Panc1 (cell line): Measurements from ENCODE around the gene MYO1A. TPM values are rescaled to one million over a fixed set of nuclear protein-coding genes. Genes with fewer than 3 reads are reported as not detected.

ENCODE experiments used
- ATAC-seq: fragments of 200-7000 bp; cut with Tn5 transposase; 2 replicates; pipeline ENCODE4 v1.9.1; 2020; ENCODE audit warnings: mild to moderate bottlenecking, moderate library complexity
- Bru-seq: library from RNA; stranded (reverse); fragments of 400-500 nt; gene quantifications from one replicate; lab custom pipeline; 2021; lab: Mats Ljungman, UMichigan
- BruChase-seq, 2 experiments: library from RNA; stranded (reverse); fragments of 400-500 nt; gene quantifications; one replicate each; lab custom pipeline; 2021; lab: Mats Ljungman, UMichigan
- BruUV-seq: library from RNA; stranded (reverse); fragments of 400-500 nt; replicated peaks from 2 replicates; lab custom pipeline; 2021; lab: Mats Ljungman, UMichigan
- CTCF ChIA-PET: fragments of 300-600 bp; sonication (Branson Sonifier 250); formaldehyde crosslinking; loops from one replicate; lab custom pipeline; 2022; ENCODE audit warnings: antibody characterized with exemption; lab: Charles Lee
- POLR2A ChIA-PET: fragments of 300-600 bp; sonication (Branson Sonifier 250); formaldehyde crosslinking; loops from one replicate; lab custom pipeline; 2022; ENCODE audit warnings: antibody characterized with exemption; lab: Charles Lee
- DNase-seq: peaks from one replicate; pipeline ENCODE4 v3.0.0-alpha.2; 2010; ENCODE audit warnings: low read depth, low spot score
- H3K27ac ChIP-seq: 2 replicates; pipeline ENCODE4 v1.5.1; 2011; ENCODE audit warnings: mild to moderate bottlenecking, low read length, inconsistent platforms
- H3K27me3 ChIP-seq: fragments of 200-500 bp; sonication (Bioruptor generic); 2 replicates; pipeline ENCODE4 v1.6.0; 2014; ENCODE audit warnings: low read length, inconsistent platforms; ENCODE audit not compliant: control insufficient read depth, insufficient read depth
- H3K36me3 ChIP-seq: fragments of 200-500 bp; sonication (Bioruptor generic); 2 replicates; pipeline ENCODE4 v1.5.1; 2014; ENCODE audit warnings: inconsistent platforms, mild to moderate bottlenecking, low read length, moderate library complexity; ENCODE audit not compliant: control insufficient read depth, insufficient read depth
- H3K4me1 ChIP-seq: 2 replicates; pipeline ENCODE4 v1.5.1; 2011; ENCODE audit warnings: inconsistent platforms, mild to moderate bottlenecking, low read length, moderate library complexity; ENCODE audit not compliant: control insufficient read depth, insufficient read depth
- H3K4me3 ChIP-seq, 2 experiments: 2 replicates each; pipeline ENCODE4 v1.5.1; 2011 to 2012; ENCODE audit warnings: low read depth in 2 of 2, low read length in 2 of 2, mild to moderate bottlenecking in 2 of 2, inconsistent platforms in 1 of 2, moderate library complexity in 1 of 2
- H3K9me3 ChIP-seq: fragments of 200-500 bp; sonication (Bioruptor generic); 2 replicates; pipeline ENCODE4 v1.5.1; 2014; ENCODE audit warnings: low read depth, mild to moderate bottlenecking, inconsistent platforms, low read length, moderate library complexity; ENCODE audit not compliant: control insufficient read depth, insufficient read depth
- POLR2AphosphoS5 ChIP-seq: IDR thresholded peaks from 2 replicates; pipeline ENCODE4 v1.6.1; 2012; ENCODE audit warnings: mild to moderate bottlenecking, low read depth, low read length, moderate library complexity
- SIN3A ChIP-seq: IDR thresholded peaks from 2 replicates; pipeline ENCODE4 v1.6.1; 2012; ENCODE audit warnings: low read depth, mild to moderate bottlenecking, low read length, moderate library complexity, borderline replicate concordance; ENCODE audit not compliant: insufficient read depth
- TCF7L2 ChIP-seq: IDR thresholded peaks from 2 replicates; pipeline ENCODE4 v1.6.1; 2011; ENCODE audit warnings: mild to moderate bottlenecking, low read depth, low read length, inconsistent platforms
- in situ Hi-C: cut with HindIII; loops from 2 replicates; pipeline ENCODE4 v1.10.0; 2016; ENCODE audit warnings: low sequenced_read_pairs, low pct_unique_long_range_greater_than_20kb
- intact Hi-C: fragments of 100-400 bp; cut with micrococcal nuclease; formaldehyde crosslinking; loops from one replicate; pipeline ENCODE4 v1.10.0; 2022; ENCODE audit not compliant: unreplicated experiment
- long read RNA-seq: library from polyadenylated mRNA; unstranded; transcript quantifications from one replicate; pipeline ENCODE4 v2.0.0, GENCODE V29; 2021; ENCODE audit not compliant: unreplicated experiment
- polyA plus RNA-seq: library from polyadenylated mRNA; unstranded; fragments of >200 nt; gene quantifications from one replicate; pipeline ENCODE4 v1.2.1, GENCODE V29; 2012; ENCODE audit warnings: missing spikeins; ENCODE audit not compliant: insufficient read length
- total RNA-seq: library from RNA; stranded (reverse); gene quantifications from one replicate; pipeline ENCODE4 v1.2.1, GENCODE V29; 2021; ENCODE audit not compliant: unreplicated experiment
- TF ChIP-seq, protein P1 (sequence below): fragments of 450-650 bp; IDR thresholded peaks from 2 replicates; pipeline ENCODE4 v1.5.1; 2017; ENCODE audit warnings: mild to moderate bottlenecking
- TF ChIP-seq, protein P2 (sequence below), 2 experiments: IDR thresholded peaks; 2 replicates each; pipeline ENCODE4 v1.6.1; 2011 to 2012; ENCODE audit warnings: low read depth in 2 of 2, control low read depth in 1 of 2, low read length in 1 of 2, mild to moderate bottlenecking in 1 of 2, moderate library complexity in 1 of 2; ENCODE audit not compliant: insufficient read depth in 1 of 2

Gene MYO1A
- not detected for total RNA-seq
- not detected for polyA plus RNA-seq
- percentile 20 among the genes with signal in this experiment for Bru-seq, nascent RNA
- BruChase-seq, experiment 1, labeled RNA remaining after a 2-hour chase = percentile 21 among the genes with signal in this experiment
- percentile 20 among the genes with signal in this experiment for BruChase-seq, experiment 2, labeled RNA remaining after a 6-hour chase
- long read RNA-seq = 0 reads

DNA sequence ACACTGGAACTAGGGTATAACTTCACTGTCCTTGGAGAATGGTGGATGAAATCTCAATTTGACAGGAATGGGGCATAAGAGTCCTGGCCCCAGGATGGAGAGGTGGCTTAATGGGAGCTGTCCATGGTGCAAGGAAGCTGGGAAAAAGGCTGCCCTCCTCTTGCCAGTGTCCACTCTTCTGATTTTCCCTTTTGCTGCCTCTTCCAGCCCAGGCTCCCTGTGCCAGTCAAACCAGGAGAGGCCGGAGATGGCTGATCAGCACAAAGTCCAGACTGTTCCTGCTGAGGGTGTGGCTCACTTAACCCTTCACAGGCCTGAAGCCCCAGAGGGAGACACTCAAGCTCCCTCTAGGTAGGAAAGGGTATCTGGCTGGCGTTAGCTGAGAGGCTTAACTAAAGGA is at the start of gene MYO1A:
MYO1A (minus strand) TSS at position 240 of the 400 bp plus-strand sequence. CDS start 1,806 bp downstream, outside the sequence.
- Histone ChIP-seq H3K27ac (no peak within 1 kb of the TSS), H3K4me3 (no peak within 1 kb of the TSS), H3K36me3 (no peaks in the 10 kb centered on the region), H3K4me1 (no peaks in the 10 kb centered on the region), H3K27me3 (peaks cover 10% of the 10 kb centered on the region), H3K9me3 (no peaks in the 10 kb centered on the region)
- CTCF ChIA-PET = interaction anchor here (0.7 kb wide), 1 partner anchor 39 kb away, joined by 3 read pairs; no protein-coding TSS in a partner anchor
- in situ Hi-C loops (no loop called here), intact Hi-C loops (no loop called here)
- no TSS peak for BruUV-seq
- TF ChIP-seq POLR2AphosphoS5 (no peak), SIN3A (no peak), TCF7L2 (no peak)
- TF ChIP-seq, protein P1, sequence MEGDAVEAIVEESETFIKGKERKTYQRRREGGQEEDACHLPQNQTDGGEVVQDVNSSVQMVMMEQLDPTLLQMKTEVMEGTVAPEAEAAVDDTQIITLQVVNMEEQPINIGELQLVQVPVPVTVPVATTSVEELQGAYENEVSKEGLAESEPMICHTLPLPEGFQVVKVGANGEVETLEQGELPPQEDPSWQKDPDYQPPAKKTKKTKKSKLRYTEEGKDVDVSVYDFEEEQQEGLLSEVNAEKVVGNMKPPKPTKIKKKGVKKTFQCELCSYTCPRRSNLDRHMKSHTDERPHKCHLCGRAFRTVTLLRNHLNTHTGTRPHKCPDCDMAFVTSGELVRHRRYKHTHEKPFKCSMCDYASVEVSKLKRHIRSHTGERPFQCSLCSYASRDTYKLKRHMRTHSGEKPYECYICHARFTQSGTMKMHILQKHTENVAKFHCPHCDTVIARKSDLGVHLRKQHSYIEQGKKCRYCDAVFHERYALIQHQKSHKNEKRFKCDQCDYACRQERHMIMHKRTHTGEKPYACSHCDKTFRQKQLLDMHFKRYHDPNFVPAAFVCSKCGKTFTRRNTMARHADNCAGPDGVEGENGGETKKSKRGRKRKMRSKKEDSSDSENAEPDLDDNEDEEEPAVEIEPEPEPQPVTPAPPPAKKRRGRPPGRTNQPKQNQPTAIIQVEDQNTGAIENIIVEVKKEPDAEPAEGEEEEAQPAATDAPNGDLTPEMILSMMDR = no peak
- TF ChIP-seq, protein P2, sequence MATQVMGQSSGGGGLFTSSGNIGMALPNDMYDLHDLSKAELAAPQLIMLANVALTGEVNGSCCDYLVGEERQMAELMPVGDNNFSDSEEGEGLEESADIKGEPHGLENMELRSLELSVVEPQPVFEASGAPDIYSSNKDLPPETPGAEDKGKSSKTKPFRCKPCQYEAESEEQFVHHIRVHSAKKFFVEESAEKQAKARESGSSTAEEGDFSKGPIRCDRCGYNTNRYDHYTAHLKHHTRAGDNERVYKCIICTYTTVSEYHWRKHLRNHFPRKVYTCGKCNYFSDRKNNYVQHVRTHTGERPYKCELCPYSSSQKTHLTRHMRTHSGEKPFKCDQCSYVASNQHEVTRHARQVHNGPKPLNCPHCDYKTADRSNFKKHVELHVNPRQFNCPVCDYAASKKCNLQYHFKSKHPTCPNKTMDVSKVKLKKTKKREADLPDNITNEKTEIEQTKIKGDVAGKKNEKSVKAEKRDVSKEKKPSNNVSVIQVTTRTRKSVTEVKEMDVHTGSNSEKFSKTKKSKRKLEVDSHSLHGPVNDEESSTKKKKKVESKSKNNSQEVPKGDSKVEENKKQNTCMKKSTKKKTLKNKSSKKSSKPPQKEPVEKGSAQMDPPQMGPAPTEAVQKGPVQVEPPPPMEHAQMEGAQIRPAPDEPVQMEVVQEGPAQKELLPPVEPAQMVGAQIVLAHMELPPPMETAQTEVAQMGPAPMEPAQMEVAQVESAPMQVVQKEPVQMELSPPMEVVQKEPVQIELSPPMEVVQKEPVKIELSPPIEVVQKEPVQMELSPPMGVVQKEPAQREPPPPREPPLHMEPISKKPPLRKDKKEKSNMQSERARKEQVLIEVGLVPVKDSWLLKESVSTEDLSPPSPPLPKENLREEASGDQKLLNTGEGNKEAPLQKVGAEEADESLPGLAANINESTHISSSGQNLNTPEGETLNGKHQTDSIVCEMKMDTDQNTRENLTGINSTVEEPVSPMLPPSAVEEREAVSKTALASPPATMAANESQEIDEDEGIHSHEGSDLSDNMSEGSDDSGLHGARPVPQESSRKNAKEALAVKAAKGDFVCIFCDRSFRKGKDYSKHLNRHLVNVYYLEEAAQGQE (IDR thresholded peaks at IDR 0.05; ENCODE audit: insufficient read depth in 1 of 2, low read depth in 2 of 2, low read length in 1 of 2) = peak; percentile 90 to 94
- POLR2A ChIA-PET = no interaction called here
- ATAC-seq (peak; percentile 36; the same call in 1 of the 2 replicates), DNase-seq (no peak)

DNA sequence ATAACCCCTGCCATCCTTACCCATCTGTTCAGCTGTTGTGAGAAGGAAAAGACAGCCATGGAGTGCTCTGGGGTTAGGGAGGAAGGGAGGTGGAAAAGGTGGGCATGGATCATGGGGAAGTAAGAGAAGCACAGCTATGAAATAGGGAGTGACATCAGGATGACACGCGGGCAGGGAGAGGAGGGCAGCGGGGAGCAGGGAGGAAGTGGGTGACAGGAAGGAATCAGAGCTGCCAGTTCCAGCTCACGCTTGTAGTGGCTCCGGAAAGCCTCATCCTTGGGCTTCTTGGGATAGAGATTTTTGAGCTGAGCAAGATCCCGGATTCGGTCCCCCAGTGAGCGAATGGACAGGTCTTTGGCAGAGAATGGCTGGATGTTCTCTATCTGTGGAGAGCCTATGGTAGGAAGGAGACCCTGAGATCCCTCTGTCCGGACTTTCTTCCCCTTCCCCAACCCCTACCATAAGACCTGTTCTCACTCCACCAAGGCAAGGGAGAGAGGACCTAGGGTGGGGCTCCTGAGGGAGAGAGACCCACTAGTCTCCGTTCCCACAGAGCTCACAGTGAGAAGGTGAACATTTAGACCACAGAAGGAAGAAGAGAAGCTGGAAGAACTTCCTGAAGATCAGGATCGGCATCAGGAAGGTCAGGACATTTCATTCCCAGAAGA is 49.3 kb upstream of the MYO1A start:
- Histone ChIP-seq H3K27me3 (no peaks in the 10 kb centered on the region), H3K4me3 (no peak overlapping the region), H3K9me3 (no peaks in the 10 kb centered on the region), H3K36me3 (no peaks in the 10 kb centered on the region), H3K27ac (no peak overlapping the region), H3K4me1 (peaks cover 6% of the 10 kb centered on the region; the same call in 1 of the 2 replicates)
- POLR2A ChIA-PET = no interaction called here
- in situ Hi-C loops = no loop called here
- TF ChIP-seq SIN3A = no peak
- TF ChIP-seq, protein P1 = no peak
- TF ChIP-seq POLR2AphosphoS5 = no peak
- TF ChIP-seq, protein P2 (IDR thresholded peaks at IDR 0.05; ENCODE audit: insufficient read depth in 1 of 2, low read depth in 2 of 2, low read length in 1 of 2) = no peak
- no peak for TF ChIP-seq TCF7L2
- intact Hi-C loops = no loop called here
- CTCF ChIA-PET = interaction anchor here (0.5 kb wide), 1 partner anchor 18 kb away, joined by 4 read pairs; no protein-coding TSS in a partner anchor
- no peak for ATAC-seq
- no TSS peak for BruUV-seq
- no peak for DNase-seq
